Kidney (tissue), 14 donors: Measurements from ENCODE around the gene SLU7. TPM values are rescaled to one million over a fixed set of nuclear protein-coding genes. Genes with fewer than 3 reads are reported as not detected.

Experiments
- DNase-seq, 5 donors: peaks; one replicate each; pipeline ENCODE4 v3.0.0-alpha.2; 2013 to 2020
- FAIRE-seq: peaks from 2 replicates; lab custom pipeline; 2012; peaks lifted over from hg19 to GRCh38; lab: Jason Lieb, UNC
- H3K27ac ChIP-seq, 2 donors: one replicate each; pipeline ENCODE4 v1.7.0; 2013; ENCODE audit warnings: low read depth in 2 of 2, low read length in 2 of 2, inconsistent platforms in 1 of 2
- H3K27me3 ChIP-seq: one replicate; pipeline ENCODE4 v1.7.1; 2013; ENCODE audit warnings: low read length, inconsistent platforms; ENCODE audit not compliant: control insufficient read depth, insufficient read depth
- H3K36me3 ChIP-seq, 3 donors: one replicate each; pipeline versions ENCODE4 v1.7.0 to v1.7.1; 2013; ENCODE audit warnings: low read length in 3 of 3, control low read depth in 1 of 3, inconsistent platforms in 1 of 3; ENCODE audit not compliant: insufficient read depth in 3 of 3, control insufficient read depth in 2 of 3
- H3K4me1 ChIP-seq, 3 donors: one replicate each; pipeline versions ENCODE4 v1.7.0 to v1.7.1; 2013; ENCODE audit warnings: low read length in 3 of 3, inconsistent platforms in 1 of 3, low read depth in 1 of 3; ENCODE audit not compliant: control insufficient read depth in 2 of 3, insufficient read depth in 2 of 3
- H3K4me3 ChIP-seq, 3 donors: one replicate each; pipeline versions ENCODE4 v1.7.0 to v1.8.1; 2013; ENCODE audit warnings: low read length in 3 of 3, control low read depth in 1 of 3, inconsistent platforms in 1 of 3
- H3K9ac ChIP-seq, 3 donors: one replicate each; pipeline versions ENCODE4 v1.7.0 to v1.7.1; 2013; ENCODE audit warnings: low read length in 3 of 3, control low read depth in 1 of 3, inconsistent platforms in 1 of 3
- H3K9me3 ChIP-seq, 3 donors: one replicate each; pipeline versions ENCODE4 v1.7.0 to v1.7.1; 2013; ENCODE audit warnings: low read length in 3 of 3, control low read depth in 1 of 3, inconsistent platforms in 1 of 3; ENCODE audit not compliant: control insufficient read depth in 2 of 3, insufficient read depth in 1 of 3
- CTCF ChIP-seq: IDR thresholded peaks from 3 replicates; pipeline ENCODE4 v1.5.1; 2012; ENCODE audit warnings: mild to moderate bottlenecking, moderate library complexity, borderline replicate concordance; ENCODE audit not compliant: insufficient read depth; ENCODE audit errors: extremely low read depth
- intact Hi-C: fragments of 100-400 bp; cut with DNase I; formaldehyde crosslinking; loops from one replicate; pipeline ENCODE4 v1.11.1; 2022
- polyA plus RNA-seq: library from polyadenylated mRNA; stranded (reverse); fragments of 350-450 nt; fragmentation: Illumina TruSeq; extraction: RNeasy Lipid Tissue Mini Kit (QIAGEN cat#74804); gene quantifications from one replicate; pipeline ENCODE4 v1.2.3, GENCODE V29; 2014; ENCODE audit warnings: low read depth, low replicate concordance; ENCODE audit not compliant: insufficient read depth
- total RNA-seq: library from RNA; stranded (reverse); fragmentation: NEBNext Ultra II Directional; extraction: Animal tissue kit (Norgen Biotek cat#: 25700); gene quantifications from one replicate; pipeline ENCODE4 v1.2.1, GENCODE V29; 2021
- donor health status: control.
- donor health status: control.
- donor health status: control.
- donor health status: control.
- donor health status: control.
- donor health status: DM: yes; HTN: yes; CAD: no.
- donor health status: Normal renal cell carcinoma (clear cell type).

Gene SLU7
- total and polyA plus RNA-seq, 2 donors from 2014 or later = 41.7 to 56.9 TPM

GRCh38 chr5:160361624-160362228, 57.2 kb downstream of the SLU7 start:
- no peak for FAIRE-seq

GRCh38 chr5:160360310-160360709, 58.6 kb downstream of the SLU7 start:
- Histone ChIP-seq H3K27me3 (no peaks in the 10 kb centered on the region), H3K4me1 (peaks cover 0 to 3% (median 0%) of the 10 kb centered on the region in 3 donors), H3K9me3 (no peaks in the 10 kb centered on the region), H3K9ac (no peak overlapping the region), H3K27ac (no peak overlapping the region), H3K4me3 (no peak overlapping the region), H3K36me3 (no peaks in the 10 kb centered on the region)
- no peak for FAIRE-seq
- intact Hi-C loops = no loop called here
- DNase-seq = peak in 1 of 5 donors; percentile 4
- no peak for TF ChIP-seq CTCF

More at GRCh38 chr5:160361624-160362228, 57.2 kb downstream of the SLU7 start:
- Histone ChIP-seq H3K4me1 (peaks cover 0 to 2% (median 0%) of the 10 kb centered on the region in 3 donors), H3K9ac (no peak overlapping the region), H3K36me3 (no peaks in the 10 kb centered on the region), H3K4me3 (no peak overlapping the region), H3K9me3 (no peaks in the 10 kb centered on the region), H3K27me3 (no peaks in the 10 kb centered on the region), H3K27ac (no peak overlapping the region)
- TF ChIP-seq CTCF = no peak
- peak in 1 of 5 donors; percentile 9 for DNase-seq
- intact Hi-C loops = no loop called here

GRCh38 chr5:160359816-160360215, 59.1 kb downstream of the SLU7 start:
- intact Hi-C loops = no loop called here
- no peak for TF ChIP-seq CTCF

GRCh38 chr5:160359242-160359641, 59.6 kb downstream of the SLU7 start:
- TF ChIP-seq CTCF = no peak
- intact Hi-C loops = no loop called here
- Histone ChIP-seq H3K27me3 (no peaks in the 10 kb centered on the region), H3K27ac (no peak overlapping the region), H3K4me3 (no peak overlapping the region), H3K9me3 (no peaks in the 10 kb centered on the region), H3K36me3 (no peaks in the 10 kb centered on the region), H3K9ac (no peak overlapping the region), H3K4me1 (peaks cover 0 to 3% (median 0%) of the 10 kb centered on the region in 3 donors)
- no peak for FAIRE-seq
- DNase-seq = no peak

More at GRCh38 chr5:160359816-160360215, 59.1 kb downstream of the SLU7 start:
- H3K4me3 ChIP-seq = no peak overlapping the region
- no peak overlapping the region for H3K27ac ChIP-seq
- no peak overlapping the region for H3K9ac ChIP-seq
- DNase-seq (peak in 1 of 5 donors; percentile 32), FAIRE-seq (no peak)
- no peaks in the 10 kb centered on the region for H3K9me3 ChIP-seq
- peaks cover 0 to 3% (median 0%) of the 10 kb centered on the region in 3 donors for H3K4me1 ChIP-seq
- no peaks in the 10 kb centered on the region for H3K36me3 ChIP-seq
- no peaks in the 10 kb centered on the region for H3K27me3 ChIP-seq
